GM12873 (cell line): ENCODE results near the gene CASP7.

Experiments used
- CTCF ChIP-seq: IDR thresholded peaks from 2 replicates; pipeline ENCODE4 v1.5.1; 2012; ENCODE audit warnings: low read depth, mild to moderate bottlenecking, moderate library complexity, low read length, control low read depth; ENCODE audit not compliant: insufficient read depth; ENCODE audit errors: missing control alignments

The CASP7 gene

GRCh38 chr10:113644185-113645120 is 35.3 kb upstream of the CASP7 start:
- no peak for TF ChIP-seq CTCF

- TF ChIP-seq CTCF = no peak
Measured at GRCh38 chr10:113646336-113647201, 33.1 kb upstream of the CASP7 start.

GRCh38 chr10:113647812-113648211 is 31.9 kb upstream of the CASP7 start:
- TF ChIP-seq CTCF = no peak

GRCh38 chr10:113648478-113648877 is 31.2 kb upstream of the CASP7 start:
- TF ChIP-seq CTCF = no peak

GRCh38 chr10:113650172-113650571 is 29.5 kb upstream of the CASP7 start:
- TF ChIP-seq CTCF = no peak

GRCh38 chr10:113651021-113651420 is 28.7 kb upstream of the CASP7 start:
- TF ChIP-seq CTCF = no peak

GRCh38 chr10:113651898-113652297 is 27.8 kb upstream of the CASP7 start:
- TF ChIP-seq CTCF = no peak
